K562 (cell line): ENCODE results near the gene NDUFS6.
A peak's percentile ranks its signal among the peaks of the same experiment; 100 is the strongest.

Experiments used
- ARHGAP35 ChIP-seq: fragments of 450-650 bp; IDR thresholded peaks from 2 replicates; pipeline ENCODE4 v1.6.1; 2018; ENCODE audit not compliant: partially characterized antibody
- CTCF ChIP-seq, 3 experiments: IDR thresholded peaks in 2 of 3; conservative IDR thresholded peaks in 1 of 3; 2 replicates each; pipeline ENCODE4 v1.5.1; 2011 to 2012; ENCODE audit warnings: low read length in 3 of 3, mild to moderate bottlenecking in 3 of 3, control low read depth in 2 of 3, improper control_type of control experiment in 1 of 3, inconsistent platforms in 1 of 3, low read depth in 1 of 3, mixed read lengths in 1 of 3, moderate library complexity in 1 of 3; ENCODE audit not compliant: insufficient read depth in 2 of 3
- E2F6 ChIP-seq, 2 experiments: IDR thresholded peaks; 2 replicates each; pipeline ENCODE4 v1.6.1; 2011; ENCODE audit warnings: borderline replicate concordance in 1 of 2, control low read depth in 1 of 2, low read depth in 1 of 2, low read length in 1 of 2, mild to moderate bottlenecking in 1 of 2, mixed read lengths in 1 of 2, moderate library complexity in 1 of 2; ENCODE audit not compliant: insufficient read depth in 1 of 2, insufficient read length in 1 of 2, poor library complexity in 1 of 2, severe bottlenecking in 1 of 2; ENCODE audit errors: extremely low read depth in 1 of 2
- MAFF ChIP-seq: IDR thresholded peaks from 2 replicates; pipeline ENCODE4 v1.6.1; 2012; ENCODE audit warnings: low read length, improper control_type of control experiment
- TCF7L2 ChIP-seq: fragments of 150-350 bp; IDR thresholded peaks from 2 replicates; pipeline ENCODE4 v1.6.1; 2016; ENCODE audit warnings: low read depth, mild to moderate bottlenecking, low read length, moderate library complexity
- ZBTB33 ChIP-seq: sonication (generic); formaldehyde crosslinking; IDR thresholded peaks from 2 replicates; pipeline ENCODE4 v1.8.1; 2023; ENCODE audit warnings: mild to moderate bottlenecking, missing genetic modification reagents
- ZNF583 ChIP-seq: fragments of 250-450 bp; sonication (Bioruptor Pico); IDR thresholded peaks from 2 replicates; pipeline ENCODE4 v1.4.0; 2020
- ZNF766 ChIP-seq: fragments of 200-800 bp; sonication (Bioruptor generic); conservative IDR thresholded peaks from 2 replicates; pipeline ENCODE4 v1.6.1; 2016; ENCODE audit warnings: missing genetic modification characterization, missing compliant biosample characterization

DNA sequence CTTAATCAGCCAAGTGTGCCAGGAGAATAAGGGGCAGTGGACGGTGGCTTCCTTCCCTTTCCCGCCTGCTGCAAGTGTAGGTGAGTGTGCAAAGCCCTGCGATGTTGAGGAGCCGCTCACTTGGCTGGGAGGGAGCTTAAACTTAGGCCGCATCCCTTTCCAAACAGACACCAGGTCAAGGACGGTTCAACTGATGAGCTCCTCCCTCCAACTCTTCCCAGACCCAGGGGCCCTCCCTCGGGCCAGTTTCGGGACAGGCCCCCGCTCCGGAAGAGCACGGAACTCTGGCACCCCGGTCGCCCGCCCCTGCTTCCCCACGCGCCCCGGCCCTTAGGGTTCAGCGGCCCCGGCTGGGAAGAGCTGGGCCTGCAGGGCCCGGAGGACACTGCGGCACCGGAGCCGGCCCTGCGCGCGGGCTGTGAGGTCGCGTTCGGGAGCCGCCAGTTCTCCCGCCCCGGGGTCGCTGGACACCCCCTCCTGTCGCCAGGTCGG, 2.1 kb upstream of the NDUFS6 start:
- TF ChIP-seq ZNF583 (CRISPR knock-in tag), result no peak
- TF ChIP-seq CTCF (IDR thresholded peaks at IDR 0.05 in 2 of 3, conservative IDR thresholded peaks at IDR 0.05 in 1 of 3; ENCODE audit: insufficient read depth in 2 of 3, low read depth in 1 of 3, low read length in 3 of 3), result peak in 1 of 3 experiments; percentile 26; a peak in 1 of 6 replicates
- no peak for TF ChIP-seq ZNF766 (CRISPR knock-in tag)
- no peak for TF ChIP-seq ARHGAP35
- peak in 1 of 2 experiments; percentile 12 for TF ChIP-seq E2F6 (IDR thresholded peaks at IDR 0.05; ENCODE audit: borderline replicate concordance in 1 of 2, extremely low read depth in 1 of 2, insufficient read depth in 1 of 2, insufficient read length in 1 of 2, low read depth in 1 of 2, low read length in 1 of 2, poor library complexity in 1 of 2, severe bottlenecking in 1 of 2)
- TF ChIP-seq ZBTB33, result no peak
- TF ChIP-seq TCF7L2, result no peak
- TF ChIP-seq MAFF, result no peak
